ENCODE data around the gene MCRS1.

DNA sequence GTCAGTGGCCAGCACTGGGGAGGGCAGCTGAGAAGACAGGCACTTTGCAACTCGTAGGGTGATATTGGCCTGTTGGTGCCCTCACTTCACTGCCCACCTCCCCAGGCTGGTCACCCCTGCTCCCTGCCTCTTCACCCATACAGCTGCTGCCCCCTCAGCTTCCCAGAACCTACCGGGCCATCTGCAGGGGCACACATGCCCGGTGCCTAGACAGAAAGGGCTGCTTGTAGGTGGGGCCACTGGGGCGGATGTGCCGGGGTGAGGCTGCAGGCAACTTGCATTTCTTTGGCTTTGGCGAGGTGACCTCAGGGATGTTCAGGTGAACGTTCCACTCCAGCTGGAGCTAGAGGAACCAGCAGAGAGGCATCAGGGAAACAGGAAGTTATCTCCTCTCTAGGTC, 20.3 kb upstream of the MCRS1 start:
- TF ChIP-seq, protein P1, sequence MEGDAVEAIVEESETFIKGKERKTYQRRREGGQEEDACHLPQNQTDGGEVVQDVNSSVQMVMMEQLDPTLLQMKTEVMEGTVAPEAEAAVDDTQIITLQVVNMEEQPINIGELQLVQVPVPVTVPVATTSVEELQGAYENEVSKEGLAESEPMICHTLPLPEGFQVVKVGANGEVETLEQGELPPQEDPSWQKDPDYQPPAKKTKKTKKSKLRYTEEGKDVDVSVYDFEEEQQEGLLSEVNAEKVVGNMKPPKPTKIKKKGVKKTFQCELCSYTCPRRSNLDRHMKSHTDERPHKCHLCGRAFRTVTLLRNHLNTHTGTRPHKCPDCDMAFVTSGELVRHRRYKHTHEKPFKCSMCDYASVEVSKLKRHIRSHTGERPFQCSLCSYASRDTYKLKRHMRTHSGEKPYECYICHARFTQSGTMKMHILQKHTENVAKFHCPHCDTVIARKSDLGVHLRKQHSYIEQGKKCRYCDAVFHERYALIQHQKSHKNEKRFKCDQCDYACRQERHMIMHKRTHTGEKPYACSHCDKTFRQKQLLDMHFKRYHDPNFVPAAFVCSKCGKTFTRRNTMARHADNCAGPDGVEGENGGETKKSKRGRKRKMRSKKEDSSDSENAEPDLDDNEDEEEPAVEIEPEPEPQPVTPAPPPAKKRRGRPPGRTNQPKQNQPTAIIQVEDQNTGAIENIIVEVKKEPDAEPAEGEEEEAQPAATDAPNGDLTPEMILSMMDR (IDR thresholded peaks at IDR 0.05): no peak
- TF ChIP-seq POLR2A (IDR thresholded peaks at IDR 0.05): no peak
